ENCODE results near the gene MYO1E. TPM values are rescaled to one million over a fixed set of nuclear protein-coding genes. Genes with fewer than 3 reads are reported as not detected.

The MYO1E gene
- total RNA-seq, 2 donors from 2014 or later, result 66.3 to 92.0 TPM

DNA sequence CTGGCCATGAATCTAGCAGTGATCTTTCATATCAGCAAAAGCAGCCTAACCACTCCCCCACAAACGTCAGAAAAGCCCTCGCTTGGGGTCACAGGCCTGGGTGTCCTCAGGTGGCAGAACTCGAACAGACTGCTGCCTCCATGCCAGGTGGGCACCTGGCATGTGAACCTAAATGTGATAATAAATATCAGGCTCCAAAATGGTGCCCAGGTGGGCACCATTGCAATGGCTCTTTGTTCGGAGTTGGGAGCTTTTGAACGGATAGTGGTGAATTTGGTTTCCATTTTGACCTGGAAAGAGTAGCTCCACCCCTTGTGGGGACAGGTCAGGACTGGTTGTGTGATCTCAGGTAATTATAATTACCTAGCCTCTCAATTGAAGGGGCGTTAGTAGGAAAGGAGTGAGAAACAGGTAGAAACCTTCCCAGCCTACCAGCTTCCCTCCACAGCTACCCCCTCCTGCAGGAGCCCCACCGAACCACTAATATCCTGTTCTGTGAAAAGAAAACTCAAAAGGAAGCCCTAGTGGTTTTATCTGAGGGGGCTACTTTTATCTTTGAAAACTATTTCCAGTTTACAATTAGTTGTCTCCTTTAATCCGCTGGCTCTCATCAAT is 18.1 kb downstream of the MYO1E start:
- no peaks in the 10 kb centered on the region for H3K4me1 ChIP-seq (replicated peaks)
- TF ChIP-seq POLR2AphosphoS5 (IDR thresholded peaks at IDR 0.05), result no peak
- no peak for TF ChIP-seq POLR2A (IDR thresholded peaks at IDR 0.05)
- TF ChIP-seq, protein P1, sequence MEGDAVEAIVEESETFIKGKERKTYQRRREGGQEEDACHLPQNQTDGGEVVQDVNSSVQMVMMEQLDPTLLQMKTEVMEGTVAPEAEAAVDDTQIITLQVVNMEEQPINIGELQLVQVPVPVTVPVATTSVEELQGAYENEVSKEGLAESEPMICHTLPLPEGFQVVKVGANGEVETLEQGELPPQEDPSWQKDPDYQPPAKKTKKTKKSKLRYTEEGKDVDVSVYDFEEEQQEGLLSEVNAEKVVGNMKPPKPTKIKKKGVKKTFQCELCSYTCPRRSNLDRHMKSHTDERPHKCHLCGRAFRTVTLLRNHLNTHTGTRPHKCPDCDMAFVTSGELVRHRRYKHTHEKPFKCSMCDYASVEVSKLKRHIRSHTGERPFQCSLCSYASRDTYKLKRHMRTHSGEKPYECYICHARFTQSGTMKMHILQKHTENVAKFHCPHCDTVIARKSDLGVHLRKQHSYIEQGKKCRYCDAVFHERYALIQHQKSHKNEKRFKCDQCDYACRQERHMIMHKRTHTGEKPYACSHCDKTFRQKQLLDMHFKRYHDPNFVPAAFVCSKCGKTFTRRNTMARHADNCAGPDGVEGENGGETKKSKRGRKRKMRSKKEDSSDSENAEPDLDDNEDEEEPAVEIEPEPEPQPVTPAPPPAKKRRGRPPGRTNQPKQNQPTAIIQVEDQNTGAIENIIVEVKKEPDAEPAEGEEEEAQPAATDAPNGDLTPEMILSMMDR (IDR thresholded peaks at IDR 0.05), result no peak
- H3K4me3 ChIP-seq, result no peak overlapping the region
- H3K9me3 ChIP-seq, result no peaks in the 10 kb centered on the region
- no peak for DNase-seq (ENCODE audit: low spot score)
- 67% methylated on average over 8 of the region's 8 CpGs for WGBS
- intact Hi-C loops (cut with DNase I), result no loop called here
- no peaks in the 10 kb centered on the region for H3K36me3 ChIP-seq
- no peaks in the 10 kb centered on the region for H3K27me3 ChIP-seq (replicated peaks; ENCODE audit: insufficient read depth)
- H3K27ac ChIP-seq, result no peak overlapping the region

- Histone ChIP-seq H3K4me1 (replicated peaks) (no peaks in the 10 kb centered on the region), H3K4me3 (no peak overlapping the region), H3K9me3 (no peaks in the 10 kb centered on the region), H3K27ac (no peak overlapping the region), H3K27me3 (replicated peaks; ENCODE audit: insufficient read depth) (no peaks in the 10 kb centered on the region), H3K36me3 (no peaks in the 10 kb centered on the region)
- no peak for DNase-seq (ENCODE audit: low spot score)
- TF ChIP-seq, protein P1 (IDR thresholded peaks at IDR 0.05), result no peak
- TF ChIP-seq POLR2AphosphoS5 (IDR thresholded peaks at IDR 0.05), result no peak
- no peak for TF ChIP-seq POLR2A (IDR thresholded peaks at IDR 0.05)
- WGBS, result 75% methylated on average over 6 of the region's 6 CpGs
- intact Hi-C loops (cut with DNase I), result no loop called here
Measured at GRCh38 chr15:59353994-59354416, 18.7 kb downstream of the MYO1E start.

DNA sequence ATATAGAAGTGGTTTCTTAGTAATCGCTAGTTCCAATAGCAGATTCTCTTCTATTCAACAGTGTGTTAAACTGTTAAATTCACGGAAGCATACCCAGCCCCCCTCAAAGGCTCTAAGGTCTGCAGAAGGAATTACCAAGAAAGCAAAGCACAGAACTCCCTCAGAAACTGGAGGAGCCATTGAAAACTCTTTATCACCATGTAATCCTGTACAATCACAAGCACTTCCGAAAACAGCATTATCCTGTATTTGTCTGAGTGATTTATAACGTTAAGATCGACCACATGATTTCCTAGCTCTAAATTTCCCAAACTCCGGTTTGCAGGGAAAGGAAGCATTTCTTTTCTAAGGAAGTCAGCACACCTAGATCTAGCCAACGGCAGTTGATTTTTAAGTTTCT is 20.0 kb downstream of the MYO1E start:
- H3K36me3 ChIP-seq, result no peaks in the 10 kb centered on the region
- intact Hi-C loops (cut with DNase I), result no loop called here
- TF ChIP-seq POLR2AphosphoS5 (IDR thresholded peaks at IDR 0.05) (no peak), POLR2A (IDR thresholded peaks at IDR 0.05) (no peak)
- TF ChIP-seq, protein P1 (IDR thresholded peaks at IDR 0.05), result no peak
- 24% methylated on average over 7 of the region's 7 CpGs for WGBS
- H3K27ac ChIP-seq, result no peak overlapping the region
- H3K4me3 ChIP-seq, result no peak overlapping the region
- DNase-seq (ENCODE audit: low spot score), result no peak
- H3K4me1 ChIP-seq (replicated peaks), result no peaks in the 10 kb centered on the region
- H3K27me3 ChIP-seq (replicated peaks; ENCODE audit: insufficient read depth), result no peaks in the 10 kb centered on the region
- no peaks in the 10 kb centered on the region for H3K9me3 ChIP-seq

DNA sequence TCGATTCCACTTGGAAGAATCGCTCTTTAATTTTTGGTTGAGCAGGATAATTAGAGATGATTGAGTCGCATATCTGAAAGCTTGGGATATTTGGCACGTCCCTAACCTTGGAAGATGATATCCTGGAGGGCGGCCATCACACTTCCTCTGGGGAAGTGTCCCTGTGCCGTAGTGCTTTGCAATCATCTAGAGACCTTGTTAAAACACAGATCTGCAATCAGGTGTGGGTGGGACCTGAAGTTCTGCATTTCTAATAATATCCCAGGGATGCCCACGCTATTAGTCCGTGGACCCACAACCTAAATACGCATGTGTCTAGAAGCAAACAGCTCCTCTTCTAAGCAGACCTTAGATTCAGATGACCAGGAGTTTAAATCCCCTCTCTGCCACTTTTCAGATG is 20.5 kb downstream of the MYO1E start:
- no peaks in the 10 kb centered on the region for H3K36me3 ChIP-seq
- 86% methylated on average over 9 of the region's 9 CpGs for WGBS
- intact Hi-C loops (cut with DNase I), result no loop called here
- H3K27me3 ChIP-seq (replicated peaks; ENCODE audit: insufficient read depth), result no peaks in the 10 kb centered on the region
- no peaks in the 10 kb centered on the region for H3K4me1 ChIP-seq (replicated peaks)
- H3K4me3 ChIP-seq, result no peak overlapping the region
- no peak for DNase-seq (ENCODE audit: low spot score)
- no peaks in the 10 kb centered on the region for H3K9me3 ChIP-seq
- H3K27ac ChIP-seq, result no peak overlapping the region
- TF ChIP-seq, protein P1 (IDR thresholded peaks at IDR 0.05), result no peak
- no peak for TF ChIP-seq POLR2AphosphoS5 (IDR thresholded peaks at IDR 0.05)
- no peak for TF ChIP-seq POLR2A (IDR thresholded peaks at IDR 0.05)

GRCh38 chr15:59350421-59350732 is 22.3 kb downstream of the MYO1E start:
- no peak overlapping the region for H3K27ac ChIP-seq
- 80% methylated on average over 1 of the region's 1 CpG for WGBS
- H3K9me3 ChIP-seq, result no peaks in the 10 kb centered on the region
- no peak for DNase-seq (ENCODE audit: low spot score)
- no peaks in the 10 kb centered on the region for H3K36me3 ChIP-seq
- intact Hi-C loops (cut with DNase I), result no loop called here
- H3K27me3 ChIP-seq (replicated peaks; ENCODE audit: insufficient read depth), result no peaks in the 10 kb centered on the region
- no peaks in the 10 kb centered on the region for H3K4me1 ChIP-seq (replicated peaks)
- TF ChIP-seq, protein P1 (IDR thresholded peaks at IDR 0.05), result no peak
- TF ChIP-seq POLR2A (IDR thresholded peaks at IDR 0.05) (no peak), POLR2AphosphoS5 (IDR thresholded peaks at IDR 0.05) (no peak)
- no peak overlapping the region for H3K4me3 ChIP-seq

Data from prostate gland (tissue), 2 donors.